ENCODE results near the gene MAPK14.

The MAPK14 gene

GRCh38 chr6:36073587-36073986 is 46.0 kb downstream of the MAPK14 start:
- Histone ChIP-seq H3F3A (ENCODE audit: insufficient read depth, low read length) (no peaks in the 10 kb centered on the region), H2AFZ (ENCODE audit: low read length) (no peak overlapping the region), H3K36me3 (replicated peaks; ENCODE audit: insufficient read depth, low read length) (0 out of 2 replicates have a peak, but pooled peaks cover 2% of the 10 kb centered on the region), H3K27me3 (replicated peaks; ENCODE audit: insufficient read depth, low read length) (no peaks in the 10 kb centered on the region), H3K9me3 (replicated peaks; ENCODE audit: insufficient read depth, low read length) (no peaks in the 10 kb centered on the region), H3K4me1 (ENCODE audit: low read length) (no peaks in the 10 kb centered on the region), H3K4me2 (ENCODE audit: low read depth, low read length) (no peak overlapping the region), H3K4me3 (ENCODE audit: low read length) (no peak overlapping the region), H4K20me1 (ENCODE audit: insufficient read depth, low read length) (no peaks in the 10 kb centered on the region), H3K27ac (ENCODE audit: low read length) (no peak overlapping the region), H3K79me2 (ENCODE audit: low read length) (peaks cover 27% of the 10 kb centered on the region), H3K9me2 (replicated peaks; ENCODE audit: insufficient read depth, low read length) (no peaks in the 10 kb centered on the region), H3K9ac (ENCODE audit: low read length) (no peak overlapping the region)
- DNase-seq = no peak
- TF ChIP-seq EZH2phosphoT487 (IDR thresholded peaks at IDR 0.05; ENCODE audit: low read length) (no peak), EZH2 (optimal IDR thresholded peaks at IDR 0.05; ENCODE audit: low read depth, low read length) (no peak), CTCF (IDR thresholded peaks at IDR 0.05; ENCODE audit: low read length) (no peak)

- H3K27me3 ChIP-seq (replicated peaks; ENCODE audit: insufficient read depth, low read length) = no peaks in the 10 kb centered on the region
- no peaks in the 10 kb centered on the region for H3K9me2 ChIP-seq (replicated peaks; ENCODE audit: insufficient read depth, low read length)
- no peak overlapping the region for H3K9ac ChIP-seq (ENCODE audit: low read length)
- H2AFZ ChIP-seq (ENCODE audit: low read length) = no peak overlapping the region
- H3K4me1 ChIP-seq (ENCODE audit: low read length) = no peaks in the 10 kb centered on the region
- no peak overlapping the region for H3K4me2 ChIP-seq (ENCODE audit: low read depth, low read length)
- peaks cover 7% of the 10 kb centered on the region; the same call in 1 of the 2 replicates for H3K79me2 ChIP-seq (ENCODE audit: low read length)
- no peak overlapping the region for H3K4me3 ChIP-seq (ENCODE audit: low read length)
- H3K9me3 ChIP-seq (replicated peaks; ENCODE audit: insufficient read depth, low read length) = no peaks in the 10 kb centered on the region
- H3F3A ChIP-seq (ENCODE audit: insufficient read depth, low read length) = no peaks in the 10 kb centered on the region
- TF ChIP-seq EZH2 (optimal IDR thresholded peaks at IDR 0.05; ENCODE audit: low read depth, low read length) (no peak), EZH2phosphoT487 (IDR thresholded peaks at IDR 0.05; ENCODE audit: low read length) (no peak), CTCF (IDR thresholded peaks at IDR 0.05; ENCODE audit: low read length) (no peak; the same call in 1 of the 2 replicates)
- H3K36me3 ChIP-seq (replicated peaks; ENCODE audit: insufficient read depth, low read length) = 0 out of 2 replicates have a peak, but pooled peaks cover 2% of the 10 kb centered on the region
- H3K27ac ChIP-seq (ENCODE audit: low read length) = no peak overlapping the region
- no peak for DNase-seq
- no peaks in the 10 kb centered on the region for H4K20me1 ChIP-seq (ENCODE audit: insufficient read depth, low read length)
These were observed 48.0 kb downstream of the MAPK14 start for GRCh38 chr6:36075656-36076055.

- no peak overlapping the region for H2AFZ ChIP-seq (ENCODE audit: low read length)
- H4K20me1 ChIP-seq (ENCODE audit: insufficient read depth, low read length) = no peaks in the 10 kb centered on the region
- no peak overlapping the region for H3K4me3 ChIP-seq (ENCODE audit: low read length)
- H3K27ac ChIP-seq (ENCODE audit: low read length) = no peak overlapping the region
- no peaks in the 10 kb centered on the region for H3K27me3 ChIP-seq (replicated peaks; ENCODE audit: insufficient read depth, low read length)
- no peak overlapping the region for H3K4me2 ChIP-seq (ENCODE audit: low read depth, low read length)
- no peaks in the 10 kb centered on the region for H3K4me1 ChIP-seq (ENCODE audit: low read length)
- peaks cover 2% of the 10 kb centered on the region; the same call in 1 of the 2 replicates for H3K36me3 ChIP-seq (replicated peaks; ENCODE audit: insufficient read depth, low read length)
- peaks cover 4% of the 10 kb centered on the region; the same call in 1 of the 2 replicates for H3K79me2 ChIP-seq (ENCODE audit: low read length)
- H3K9me3 ChIP-seq (replicated peaks; ENCODE audit: insufficient read depth, low read length) = no peaks in the 10 kb centered on the region
- DNase-seq = no peak
- TF ChIP-seq EZH2phosphoT487 (IDR thresholded peaks at IDR 0.05; ENCODE audit: low read length) (no peak), EZH2 (optimal IDR thresholded peaks at IDR 0.05; ENCODE audit: low read depth, low read length) (no peak), CTCF (IDR thresholded peaks at IDR 0.05; ENCODE audit: low read length) (no peak)
- no peaks in the 10 kb centered on the region for H3F3A ChIP-seq (ENCODE audit: insufficient read depth, low read length)
- H3K9ac ChIP-seq (ENCODE audit: low read length) = no peak overlapping the region
- H3K9me2 ChIP-seq (replicated peaks; ENCODE audit: insufficient read depth, low read length) = no peaks in the 10 kb centered on the region
These were observed 48.8 kb downstream of the MAPK14 start for GRCh38 chr6:36076178-36077063.

All from MM.1S (cell line).